Lower leg skin (tissue), 4 donors: Measurements from ENCODE around the gene IL18RAP. TPM values are rescaled to one million over a fixed set of nuclear protein-coding genes. Genes with fewer than 3 reads are reported as not detected.
A peak's percentile ranks its signal among the peaks of the same experiment; 100 is the strongest.

Experiments used
- DNase-seq, 2 donors: peaks; one replicate each; pipeline ENCODE4 v3.0.0-alpha.2; 2019; ENCODE audit warnings: low spot score in 2 of 2
- H3K4me3 ChIP-seq: fragments of 200-600 bp; sonication (generic); 2 replicates; pipeline ENCODE4 v1.5.1; 2017; ENCODE audit warnings: mild to moderate bottlenecking, low read depth; ENCODE audit not compliant: poor library complexity, severe bottlenecking
- POLR2A ChIP-seq, 2 donors: fragments of 450-650 bp; IDR thresholded peaks; one replicate each; pipeline ENCODE4 v1.6.1; 2016 to 2017; ENCODE audit warnings: antibody characterized with exemption in 2 of 2, mild to moderate bottlenecking in 1 of 2, moderate library complexity in 1 of 2
- WGBS, 2 donors: methylation state at CpG; one replicate each; pipeline ENCODE4 v1.1.5; 2018; 5-methylcytosine and 5-hydroxymethylcytosine counted together
- intact Hi-C: fragments of 100-400 bp; cut with DNase I; formaldehyde crosslinking; loops from one replicate; pipeline ENCODE4 v1.15.0; 2023; ENCODE audit warnings: low total_unique reads
- total RNA-seq, 4 donors: library from RNA; depleted of rRNA; stranded (reverse); fragments of >200 nt; gene quantifications; one replicate each; pipeline ENCODE4 v1.1.0, GENCODE V29; 2016
- TF ChIP-seq, protein P1 (sequence below), 3 donors: fragments of 450-650 bp; IDR thresholded peaks; one replicate each; pipeline ENCODE4 v1.5.1; 2016; ENCODE audit warnings: antibody characterized with exemption in 3 of 3, mild to moderate bottlenecking in 3 of 3, moderate library complexity in 2 of 3

Gene IL18RAP
- total RNA-seq, 4 donors from 2014 or later: 0.21 to 0.39 (median 0.23) TPM; not detected in 1

DNA sequence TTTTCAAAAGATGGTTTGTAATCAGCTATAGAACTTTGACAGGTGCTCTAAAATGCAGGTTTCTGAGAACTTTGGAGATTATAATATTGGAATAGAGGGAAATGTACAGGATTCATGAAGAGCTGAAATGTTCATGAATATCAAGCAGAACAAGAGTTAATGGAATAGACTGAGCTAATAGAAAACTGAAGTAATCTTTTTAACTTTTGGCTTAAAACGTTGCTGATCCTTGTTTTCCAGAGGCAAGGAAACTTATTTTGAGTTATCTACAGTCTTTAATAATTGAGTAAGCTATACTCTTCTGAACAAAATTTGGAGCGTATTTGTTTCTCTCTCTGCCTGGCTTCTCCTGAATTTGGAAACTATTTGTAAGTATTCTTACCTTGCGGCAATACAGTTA is 10.8 kb upstream of the IL18RAP start:
- no peak for DNase-seq
- intact Hi-C loops: no loop called here
- TF ChIP-seq POLR2A (IDR thresholded peaks at IDR 0.05): no peak
- TF ChIP-seq, protein P1, sequence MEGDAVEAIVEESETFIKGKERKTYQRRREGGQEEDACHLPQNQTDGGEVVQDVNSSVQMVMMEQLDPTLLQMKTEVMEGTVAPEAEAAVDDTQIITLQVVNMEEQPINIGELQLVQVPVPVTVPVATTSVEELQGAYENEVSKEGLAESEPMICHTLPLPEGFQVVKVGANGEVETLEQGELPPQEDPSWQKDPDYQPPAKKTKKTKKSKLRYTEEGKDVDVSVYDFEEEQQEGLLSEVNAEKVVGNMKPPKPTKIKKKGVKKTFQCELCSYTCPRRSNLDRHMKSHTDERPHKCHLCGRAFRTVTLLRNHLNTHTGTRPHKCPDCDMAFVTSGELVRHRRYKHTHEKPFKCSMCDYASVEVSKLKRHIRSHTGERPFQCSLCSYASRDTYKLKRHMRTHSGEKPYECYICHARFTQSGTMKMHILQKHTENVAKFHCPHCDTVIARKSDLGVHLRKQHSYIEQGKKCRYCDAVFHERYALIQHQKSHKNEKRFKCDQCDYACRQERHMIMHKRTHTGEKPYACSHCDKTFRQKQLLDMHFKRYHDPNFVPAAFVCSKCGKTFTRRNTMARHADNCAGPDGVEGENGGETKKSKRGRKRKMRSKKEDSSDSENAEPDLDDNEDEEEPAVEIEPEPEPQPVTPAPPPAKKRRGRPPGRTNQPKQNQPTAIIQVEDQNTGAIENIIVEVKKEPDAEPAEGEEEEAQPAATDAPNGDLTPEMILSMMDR (IDR thresholded peaks at IDR 0.05): no peak
- 82 to 83% methylated on average over 3 of the region's 3 CpGs for WGBS, 2 donors
- no peak overlapping the region for H3K4me3 ChIP-seq

DNA sequence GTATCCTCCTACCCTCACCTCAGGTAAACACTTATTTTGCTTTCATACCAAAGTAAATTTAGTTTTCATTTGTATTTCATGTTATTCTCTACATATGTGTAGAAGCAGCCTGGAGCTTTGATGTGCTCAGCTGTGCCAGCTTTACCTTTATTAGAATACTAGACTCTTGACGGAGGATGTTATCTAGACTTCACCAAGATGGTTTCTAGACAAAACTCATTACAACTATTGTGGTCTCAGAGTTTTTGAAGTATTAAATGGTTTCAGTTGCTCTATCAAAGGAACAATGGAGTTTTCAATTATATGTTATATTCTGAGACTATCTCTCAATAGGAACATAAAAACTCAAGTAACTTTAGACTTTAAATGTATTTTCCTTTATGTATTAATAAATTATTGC is 5.0 kb upstream of the IL18RAP start:
- intact Hi-C loops: no loop called here
- TF ChIP-seq, protein P1 (IDR thresholded peaks at IDR 0.05): no peak
- TF ChIP-seq POLR2A (IDR thresholded peaks at IDR 0.05): no peak
- H3K4me3 ChIP-seq: no peak overlapping the region
- DNase-seq: no peak
- WGBS, 2 donors: 78 to 83% methylated on average over 1 of the region's 1 CpG

DNA sequence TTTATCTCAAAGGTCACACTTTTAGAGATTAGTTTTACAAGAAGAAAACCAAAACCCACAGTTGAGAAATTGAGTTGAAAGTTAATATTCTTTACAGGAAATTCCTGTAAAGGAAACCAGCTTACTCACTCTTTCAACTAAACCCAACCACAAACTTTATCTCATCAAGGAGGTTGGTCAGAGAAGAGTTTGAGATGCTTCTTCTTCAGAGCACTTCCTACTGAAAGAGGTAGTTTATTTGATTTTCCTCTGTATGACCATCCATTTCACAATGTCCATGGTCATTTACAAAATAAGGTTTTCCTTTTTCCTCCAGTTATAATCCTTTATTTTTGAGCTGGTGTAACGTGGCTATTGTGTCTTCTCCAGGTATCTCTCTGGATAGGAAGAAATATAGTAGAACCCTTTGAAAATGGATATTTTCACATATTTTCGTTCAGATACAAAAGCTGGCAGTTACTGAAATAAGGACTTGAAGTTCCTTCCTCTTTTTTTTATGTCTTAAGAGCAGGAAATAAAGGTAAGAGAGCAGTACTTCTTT is 4.5 kb upstream of the IL18RAP start:
- H3K4me3 ChIP-seq: no peak overlapping the region
- TF ChIP-seq POLR2A (IDR thresholded peaks at IDR 0.05): no peak
- TF ChIP-seq, protein P1 (IDR thresholded peaks at IDR 0.05): no peak
- intact Hi-C loops: no loop called here
- DNase-seq: no peak
- 47 to 71% methylated on average over 2 of the region's 2 CpGs for WGBS, 2 donors

DNA sequence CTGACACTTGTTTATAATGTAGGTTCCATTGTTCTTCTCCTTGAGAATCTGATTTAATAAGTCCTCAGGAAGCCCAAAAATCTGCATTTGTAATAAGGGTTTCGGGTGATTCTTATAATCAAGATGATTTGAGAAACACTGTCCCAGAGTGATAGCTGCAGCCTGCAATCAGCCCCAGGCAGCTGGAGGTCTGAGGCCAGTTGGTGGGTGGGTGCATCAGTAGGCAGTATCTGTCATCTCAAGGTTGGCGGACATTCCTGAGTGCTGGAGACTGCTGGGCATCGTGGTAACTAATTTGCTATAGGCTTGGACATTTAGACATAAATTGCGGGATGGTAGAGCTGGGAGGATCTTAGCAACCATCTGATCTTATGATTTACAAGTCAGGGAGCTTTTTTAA is 2.7 kb upstream of the IL18RAP start:
- no peak overlapping the region for H3K4me3 ChIP-seq
- WGBS, 2 donors: 85 to 86% methylated on average over 4 of the region's 4 CpGs
- TF ChIP-seq POLR2A (IDR thresholded peaks at IDR 0.05): no peak
- TF ChIP-seq, protein P1 (IDR thresholded peaks at IDR 0.05): no peak
- peak in 1 of 2 donors; percentile 68 for DNase-seq
- intact Hi-C loops: no loop called here

DNA sequence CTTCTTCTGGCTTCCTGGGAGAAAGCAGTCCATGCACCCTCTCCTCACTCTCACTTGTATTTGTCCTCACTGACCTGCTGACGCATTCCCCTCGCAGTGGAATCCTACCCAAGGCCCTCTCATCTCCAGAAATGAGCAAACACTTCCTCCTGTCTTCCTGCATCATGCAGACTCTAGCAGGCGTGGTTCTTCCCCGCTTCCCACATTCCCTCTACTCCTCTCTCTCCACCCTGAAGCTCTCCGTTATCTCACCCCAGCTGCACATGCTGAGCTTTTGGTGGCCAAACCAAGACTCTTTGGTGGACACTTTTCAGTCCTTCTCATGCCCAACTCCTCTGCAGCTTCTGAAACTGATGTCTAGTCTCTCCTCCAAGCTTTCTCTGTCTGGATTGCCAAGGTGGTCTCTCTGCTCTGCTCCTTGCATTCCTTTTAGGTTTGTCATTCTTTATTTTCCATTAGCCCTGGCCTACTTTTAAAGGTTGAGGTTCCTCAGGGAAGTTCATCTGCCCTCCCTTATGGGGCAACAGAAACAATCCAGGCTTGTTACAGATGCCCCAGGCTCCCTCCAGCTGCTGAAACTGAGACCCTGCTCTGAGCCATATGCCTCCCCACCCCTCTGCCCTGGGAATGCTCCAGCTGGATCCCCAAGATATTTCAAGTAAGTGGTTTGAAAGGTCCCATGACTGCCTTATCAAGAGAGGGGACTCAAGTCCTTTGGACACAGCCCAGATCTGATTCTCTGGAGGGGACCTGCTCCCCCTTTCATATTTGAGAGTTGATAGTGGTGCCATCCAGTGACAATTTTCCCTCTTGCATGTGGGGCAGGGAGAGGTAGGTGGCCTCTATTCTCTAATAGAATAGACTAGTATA is 835 bp upstream of the IL18RAP start:
- WGBS, 2 donors: 78 to 82% methylated on average over 5 of the region's 5 CpGs
- H3K4me3 ChIP-seq: no peak overlapping the region
- intact Hi-C loops: no loop called here
- DNase-seq: peak in 1 of 2 donors; percentile 58
- TF ChIP-seq, protein P1 (IDR thresholded peaks at IDR 0.05): no peak
- no peak for TF ChIP-seq POLR2A (IDR thresholded peaks at IDR 0.05)
